Measurements from ENCODE around the gene RHOH.

- no peak for TF ChIP-seq CTCF (IDR thresholded peaks at IDR 0.05 in 8 of 11, conservative IDR thresholded peaks at IDR 0.05 in 3 of 11)
- no peak for TF ChIP-seq POLR2A (IDR thresholded peaks at IDR 0.05)
- peak in 1 of 3 donors; percentile 13 for TF ChIP-seq POLR2AphosphoS5 (IDR thresholded peaks at IDR 0.05)
These were observed 34.6 kb downstream of the RHOH start for GRCh38 chr4:40231316-40231863.

Data from spleen (tissue), 7 donors.